GM12865 (cell line): ENCODE results near the gene MICU2.

Experiments
- DNase-seq: peaks from one replicate; pipeline ENCODE4 v3.0.0; 2010; ENCODE audit warnings: low read depth
- H3K4me3 ChIP-seq: 2 replicates; pipeline ENCODE4 v1.5.1; 2011; ENCODE audit warnings: mild to moderate bottlenecking, low read depth, low read length, control low read depth
- TF ChIP-seq, protein P1 (sequence below): IDR thresholded peaks from 2 replicates; pipeline ENCODE4 v1.5.1; 2011; ENCODE audit warnings: low read length, control low read depth, low read depth, inconsistent platforms; ENCODE audit not compliant: insufficient read depth; ENCODE audit errors: missing control alignments

MICU2 gene

DNA sequence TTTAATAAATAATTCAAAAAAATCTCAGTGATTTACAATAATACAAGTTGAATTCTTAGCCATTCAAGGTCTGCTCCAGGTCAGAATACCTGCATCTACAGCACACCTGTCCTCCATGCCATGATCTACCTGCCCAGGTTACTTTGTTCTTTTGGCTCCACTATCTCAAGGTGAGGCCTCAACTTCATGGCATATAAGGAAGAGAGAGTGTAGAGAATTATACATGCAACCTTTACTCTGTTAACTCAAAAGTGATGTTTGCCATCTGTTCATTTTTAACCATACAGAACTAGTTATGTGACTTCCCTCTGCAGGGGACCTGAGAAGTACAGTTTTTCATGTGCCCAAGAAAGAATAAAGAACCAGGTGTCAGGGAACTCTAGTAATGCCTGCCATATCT lies 28.2 kb upstream of the MICU2 start:
- no peak overlapping the region for H3K4me3 ChIP-seq
- DNase-seq, result no peak
- TF ChIP-seq, protein P1, sequence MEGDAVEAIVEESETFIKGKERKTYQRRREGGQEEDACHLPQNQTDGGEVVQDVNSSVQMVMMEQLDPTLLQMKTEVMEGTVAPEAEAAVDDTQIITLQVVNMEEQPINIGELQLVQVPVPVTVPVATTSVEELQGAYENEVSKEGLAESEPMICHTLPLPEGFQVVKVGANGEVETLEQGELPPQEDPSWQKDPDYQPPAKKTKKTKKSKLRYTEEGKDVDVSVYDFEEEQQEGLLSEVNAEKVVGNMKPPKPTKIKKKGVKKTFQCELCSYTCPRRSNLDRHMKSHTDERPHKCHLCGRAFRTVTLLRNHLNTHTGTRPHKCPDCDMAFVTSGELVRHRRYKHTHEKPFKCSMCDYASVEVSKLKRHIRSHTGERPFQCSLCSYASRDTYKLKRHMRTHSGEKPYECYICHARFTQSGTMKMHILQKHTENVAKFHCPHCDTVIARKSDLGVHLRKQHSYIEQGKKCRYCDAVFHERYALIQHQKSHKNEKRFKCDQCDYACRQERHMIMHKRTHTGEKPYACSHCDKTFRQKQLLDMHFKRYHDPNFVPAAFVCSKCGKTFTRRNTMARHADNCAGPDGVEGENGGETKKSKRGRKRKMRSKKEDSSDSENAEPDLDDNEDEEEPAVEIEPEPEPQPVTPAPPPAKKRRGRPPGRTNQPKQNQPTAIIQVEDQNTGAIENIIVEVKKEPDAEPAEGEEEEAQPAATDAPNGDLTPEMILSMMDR, result no peak

DNA sequence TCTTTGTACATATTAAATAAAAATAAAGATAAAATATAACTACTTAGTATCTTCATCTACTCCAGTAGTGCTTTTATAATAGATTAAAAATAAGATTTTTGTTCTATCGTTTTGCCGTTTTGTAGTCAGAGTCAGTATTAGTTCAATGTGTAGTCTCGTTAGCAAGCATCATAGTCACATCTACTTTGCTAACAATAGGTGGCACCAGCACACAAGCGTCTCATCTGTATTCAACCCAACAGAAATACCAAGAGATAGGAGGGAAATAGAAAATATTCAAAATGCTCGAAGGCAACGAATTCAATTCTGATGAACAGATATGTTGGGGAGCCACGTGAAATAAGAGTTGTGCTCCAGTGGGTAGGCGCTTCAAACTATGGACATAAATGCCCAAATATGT lies 21.4 kb upstream of the MICU2 start:
- no peak overlapping the region for H3K4me3 ChIP-seq
- DNase-seq, result peak; percentile 67
- TF ChIP-seq, protein P1, result peak; percentile 61

DNA sequence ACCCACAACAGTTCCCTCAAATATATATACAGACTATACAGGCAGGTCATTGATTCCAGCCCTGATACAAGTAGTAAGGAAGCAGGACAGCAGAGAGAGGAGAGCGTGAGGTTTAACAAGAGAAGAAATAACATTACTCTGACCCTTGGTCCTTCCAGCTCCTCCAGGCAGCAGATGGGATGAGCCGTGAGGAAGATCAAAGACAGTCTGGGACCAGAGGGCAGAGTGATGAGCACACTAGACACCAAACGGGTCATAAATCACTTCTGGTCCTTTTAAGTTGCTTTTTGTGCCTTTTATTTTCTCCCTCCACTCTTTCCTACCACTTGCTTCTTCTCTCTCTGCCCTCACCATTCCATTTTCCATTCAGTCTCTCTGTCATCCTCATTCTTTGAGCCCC lies 16.9 kb upstream of the MICU2 start:
- TF ChIP-seq, protein P1, result no peak
- H3K4me3 ChIP-seq, result no peak overlapping the region
- no peak for DNase-seq

DNA sequence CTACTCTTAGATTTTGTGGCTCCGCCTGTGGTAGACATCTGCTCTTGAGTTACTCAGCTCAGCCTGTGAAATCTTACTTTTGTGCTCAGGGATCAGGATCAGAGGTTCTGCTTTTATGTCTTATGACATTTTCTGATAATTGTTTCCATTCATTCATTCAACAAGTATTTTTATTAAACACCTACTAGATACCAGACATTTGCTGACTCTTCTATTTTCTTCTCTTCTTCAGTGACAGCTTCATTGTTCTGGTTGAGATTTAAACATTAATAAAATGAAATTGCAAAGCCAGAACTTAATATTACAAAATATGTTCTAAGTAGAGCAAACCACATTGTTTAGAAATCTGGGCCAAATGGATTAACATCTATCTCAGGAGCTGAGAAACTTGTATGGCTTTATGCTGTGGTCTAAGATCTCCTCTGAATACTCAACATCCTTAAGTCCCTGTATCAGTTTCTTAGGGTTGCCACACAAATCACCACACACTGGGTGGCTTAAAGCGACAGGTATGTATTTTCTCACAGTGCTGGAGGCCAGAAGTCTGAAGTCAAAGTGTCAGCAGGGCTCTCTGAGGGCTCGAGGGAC lies 15.8 kb upstream of the MICU2 start:
- TF ChIP-seq, protein P1, result no peak
- no peak overlapping the region for H3K4me3 ChIP-seq
- DNase-seq, result no peak

DNA sequence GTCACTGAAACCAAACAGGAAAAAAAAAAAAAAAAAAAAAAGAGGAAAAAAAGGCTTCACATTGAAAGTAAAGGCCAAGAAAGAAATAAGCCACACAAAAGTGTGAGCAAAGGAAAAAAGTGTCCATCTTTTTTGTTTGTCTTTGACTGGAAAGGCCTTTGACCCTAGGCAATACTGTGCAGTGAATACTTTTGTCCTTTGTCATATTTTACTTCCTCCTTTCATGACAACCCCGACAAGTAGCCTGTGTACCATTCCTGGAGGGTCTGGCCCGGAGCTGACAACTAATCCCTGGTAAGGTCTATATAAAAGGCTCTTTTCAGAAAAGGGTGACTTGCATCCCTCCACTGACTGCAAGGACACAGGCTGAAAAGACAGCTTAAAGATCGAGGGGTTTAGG lies 12.9 kb upstream of the MICU2 start:
- no peak overlapping the region for H3K4me3 ChIP-seq
- DNase-seq, result no peak
- TF ChIP-seq, protein P1, result no peak

DNA sequence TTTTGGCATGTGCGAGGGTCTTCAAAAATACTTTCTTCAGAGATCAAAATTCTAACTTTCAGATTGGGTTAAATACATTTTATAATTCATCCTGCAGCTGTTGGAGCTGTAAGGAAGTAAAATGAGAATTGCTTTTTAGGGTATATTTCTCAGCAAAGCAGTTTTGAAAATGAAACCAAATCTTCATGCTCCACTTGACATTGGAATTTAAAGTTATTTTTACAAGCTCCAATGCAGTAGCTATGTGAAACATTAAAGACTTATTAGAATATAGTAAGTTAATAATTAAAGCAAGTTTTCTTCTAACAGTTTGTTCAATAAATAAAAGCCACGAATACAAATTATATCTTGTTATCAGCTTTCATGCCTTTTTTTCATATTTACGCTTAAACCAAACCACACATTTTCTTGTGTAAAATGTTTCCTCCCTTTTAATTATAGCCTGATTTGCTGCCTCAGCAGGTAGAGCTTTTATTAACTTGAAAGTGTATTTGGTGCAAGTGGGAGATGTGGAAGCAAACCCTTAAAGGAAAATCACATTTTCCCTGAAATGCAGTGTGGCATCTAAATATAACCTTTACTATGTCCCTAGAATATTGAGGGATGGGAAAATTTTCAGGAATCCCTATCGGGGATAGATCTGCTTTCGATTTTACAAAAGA lies 12.4 kb upstream of the MICU2 start:
- TF ChIP-seq, protein P1, result no peak
- no peak overlapping the region for H3K4me3 ChIP-seq
- no peak for DNase-seq

DNA sequence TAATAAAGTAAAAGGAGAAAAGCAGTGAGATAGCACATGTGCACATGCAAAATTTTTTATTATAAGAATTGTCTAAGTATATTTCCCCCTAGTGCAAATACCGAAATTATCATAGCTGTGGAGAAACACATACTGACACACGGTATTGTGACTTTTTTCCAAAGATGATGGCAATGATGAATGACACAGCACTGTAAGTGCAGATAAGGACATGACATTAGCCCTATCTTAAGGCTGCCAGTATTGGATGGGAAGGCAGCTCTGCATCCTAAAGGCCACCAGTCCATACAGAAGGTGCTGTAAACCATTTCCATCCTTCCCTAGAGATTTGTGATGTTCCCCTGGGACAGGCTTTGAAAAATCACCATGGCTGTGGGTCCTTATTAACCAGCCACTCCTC lies 11.5 kb upstream of the MICU2 start:
- TF ChIP-seq, protein P1, result no peak
- no peak for DNase-seq
- no peak overlapping the region for H3K4me3 ChIP-seq
